ENCODE results near the gene RNF150. TPM values are rescaled to one million over a fixed set of nuclear protein-coding genes. Genes with fewer than 3 reads are reported as not detected.

Gene RNF150
- total and polyA plus RNA-seq, 2 experiments from 2014 or later: 4.2 to 9.2 TPM

DNA sequence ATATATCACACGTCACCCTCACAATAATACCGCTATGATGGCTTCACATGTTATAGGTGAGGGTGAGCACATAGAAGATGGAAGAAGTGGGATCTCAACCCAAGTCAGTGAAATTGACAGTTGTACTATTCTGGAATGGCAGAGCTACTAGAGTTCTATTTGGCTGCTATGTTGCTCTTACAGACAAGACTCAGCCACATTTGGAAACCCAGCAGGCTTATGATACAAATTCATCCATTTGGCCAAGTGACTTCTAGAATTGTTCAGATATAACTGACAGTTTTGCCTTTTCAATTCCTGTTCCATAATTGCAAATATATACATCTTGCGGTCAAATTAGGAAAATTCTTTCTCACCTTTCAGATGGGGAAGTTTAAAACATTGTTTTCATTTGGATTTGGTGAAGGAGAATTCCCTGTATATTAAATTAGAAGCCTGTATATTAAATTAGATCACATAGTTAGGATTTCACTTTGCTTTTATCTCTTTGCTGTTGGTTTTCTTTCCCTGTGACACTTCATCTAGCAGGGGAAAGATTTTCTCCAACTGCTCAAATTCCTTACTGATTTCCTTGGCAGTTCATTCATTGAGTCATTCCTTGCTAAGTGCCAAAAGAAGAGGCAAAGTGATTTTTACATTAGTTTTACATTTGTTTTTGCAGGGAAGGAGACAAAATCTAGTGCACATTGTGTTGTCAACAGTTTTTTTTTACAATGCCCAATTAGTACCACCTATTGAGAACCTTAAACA, 256.5 kb downstream of the RNF150 start:
- Histone ChIP-seq H3K4me2 (no peak overlapping the region), H3K4me1 (ENCODE audit: insufficient read depth) (no peaks in the 10 kb centered on the region), H3K79me2 (no peaks in the 10 kb centered on the region), H3K4me3 (no peak overlapping the region), H4K20me1 (ENCODE audit: insufficient read depth, poor library complexity, severe bottlenecking) (no peaks in the 10 kb centered on the region), H3K36me3 (replicated peaks; ENCODE audit: insufficient read depth, low read depth) (no peaks in the 10 kb centered on the region), H3K27ac (no peak overlapping the region), H2AFZ (no peak overlapping the region), H3K9me2 (replicated peaks; ENCODE audit: insufficient read depth) (no peaks in the 10 kb centered on the region), H3K9me3 (ENCODE audit: low read depth) (peaks cover 5% of the 10 kb centered on the region), H3K27me3 (no peaks in the 10 kb centered on the region)
- TF ChIP-seq, protein P1, sequence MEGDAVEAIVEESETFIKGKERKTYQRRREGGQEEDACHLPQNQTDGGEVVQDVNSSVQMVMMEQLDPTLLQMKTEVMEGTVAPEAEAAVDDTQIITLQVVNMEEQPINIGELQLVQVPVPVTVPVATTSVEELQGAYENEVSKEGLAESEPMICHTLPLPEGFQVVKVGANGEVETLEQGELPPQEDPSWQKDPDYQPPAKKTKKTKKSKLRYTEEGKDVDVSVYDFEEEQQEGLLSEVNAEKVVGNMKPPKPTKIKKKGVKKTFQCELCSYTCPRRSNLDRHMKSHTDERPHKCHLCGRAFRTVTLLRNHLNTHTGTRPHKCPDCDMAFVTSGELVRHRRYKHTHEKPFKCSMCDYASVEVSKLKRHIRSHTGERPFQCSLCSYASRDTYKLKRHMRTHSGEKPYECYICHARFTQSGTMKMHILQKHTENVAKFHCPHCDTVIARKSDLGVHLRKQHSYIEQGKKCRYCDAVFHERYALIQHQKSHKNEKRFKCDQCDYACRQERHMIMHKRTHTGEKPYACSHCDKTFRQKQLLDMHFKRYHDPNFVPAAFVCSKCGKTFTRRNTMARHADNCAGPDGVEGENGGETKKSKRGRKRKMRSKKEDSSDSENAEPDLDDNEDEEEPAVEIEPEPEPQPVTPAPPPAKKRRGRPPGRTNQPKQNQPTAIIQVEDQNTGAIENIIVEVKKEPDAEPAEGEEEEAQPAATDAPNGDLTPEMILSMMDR (IDR thresholded peaks at IDR 0.05; ENCODE audit: poor library complexity): no peak
- no peak for TF ChIP-seq EZH2 (IDR thresholded peaks at IDR 0.05; ENCODE audit: borderline replicate concordance)
- TF ChIP-seq EZH2phosphoT487 (IDR thresholded peaks at IDR 0.05; ENCODE audit: low read depth, severe bottlenecking, unreplicated experiment): no peak
- WGBS (ENCODE audit: low lambda C conversion rate, missing lambda C conversion rate): 96% methylated on average over 3 of the region's 3 CpGs
- DNase-seq (ENCODE audit: low spot score): no peak

DNA sequence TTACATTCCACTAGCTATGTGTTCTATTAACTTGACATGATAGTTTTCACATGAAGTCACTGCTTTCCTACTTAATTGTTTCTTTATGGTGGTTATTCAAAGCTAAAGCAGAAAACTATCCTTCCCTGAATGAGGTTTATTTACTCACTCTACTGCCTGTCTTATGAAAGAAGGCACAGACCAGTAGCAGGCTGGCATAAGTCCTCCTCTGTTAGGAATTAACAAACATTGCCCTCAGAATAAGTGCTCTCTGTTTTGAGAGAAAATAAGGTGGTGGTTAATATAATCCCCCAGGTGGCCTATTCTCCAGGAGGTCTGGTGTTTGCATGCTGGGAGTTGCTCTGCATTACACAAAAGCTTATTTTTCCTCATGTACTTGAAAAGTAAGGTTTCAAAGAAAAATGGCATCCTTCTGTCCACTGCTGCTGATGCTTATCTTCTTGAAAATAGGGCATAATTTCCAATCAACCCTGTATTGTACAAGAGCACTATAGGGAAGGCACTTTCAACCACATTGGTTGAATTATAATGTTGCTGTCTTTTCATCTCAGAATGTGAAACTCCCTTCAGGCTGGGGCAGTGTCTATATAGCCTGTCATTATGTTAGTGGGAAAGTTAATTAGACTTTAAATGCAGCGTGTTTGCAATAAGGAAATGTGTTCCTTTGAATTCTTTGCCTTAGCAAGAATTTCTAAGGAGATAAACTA, 257.4 kb downstream of the RNF150 start:
- H3K79me2 ChIP-seq: no peaks in the 10 kb centered on the region
- no peak overlapping the region for H3K4me2 ChIP-seq
- H3K9me3 ChIP-seq (ENCODE audit: low read depth): peaks cover 5% of the 10 kb centered on the region
- no peak for TF ChIP-seq EZH2 (IDR thresholded peaks at IDR 0.05; ENCODE audit: borderline replicate concordance)
- TF ChIP-seq EZH2phosphoT487 (IDR thresholded peaks at IDR 0.05; ENCODE audit: low read depth, severe bottlenecking, unreplicated experiment): no peak
- TF ChIP-seq, protein P1 (IDR thresholded peaks at IDR 0.05; ENCODE audit: poor library complexity): no peak
- no peaks in the 10 kb centered on the region for H4K20me1 ChIP-seq (ENCODE audit: insufficient read depth, poor library complexity, severe bottlenecking)
- H3K4me1 ChIP-seq (ENCODE audit: insufficient read depth): no peaks in the 10 kb centered on the region
- no peak overlapping the region for H3K4me3 ChIP-seq
- H3K36me3 ChIP-seq (replicated peaks; ENCODE audit: insufficient read depth, low read depth): no peaks in the 10 kb centered on the region
- 67% methylated on average over 1 of the region's 1 CpG for WGBS (ENCODE audit: low lambda C conversion rate, missing lambda C conversion rate)
- H3K9me2 ChIP-seq (replicated peaks; ENCODE audit: insufficient read depth): no peaks in the 10 kb centered on the region
- no peaks in the 10 kb centered on the region for H3K27me3 ChIP-seq
- no peak overlapping the region for H3K27ac ChIP-seq
- DNase-seq (ENCODE audit: low spot score): no peak
- H2AFZ ChIP-seq: no peak overlapping the region

DNA sequence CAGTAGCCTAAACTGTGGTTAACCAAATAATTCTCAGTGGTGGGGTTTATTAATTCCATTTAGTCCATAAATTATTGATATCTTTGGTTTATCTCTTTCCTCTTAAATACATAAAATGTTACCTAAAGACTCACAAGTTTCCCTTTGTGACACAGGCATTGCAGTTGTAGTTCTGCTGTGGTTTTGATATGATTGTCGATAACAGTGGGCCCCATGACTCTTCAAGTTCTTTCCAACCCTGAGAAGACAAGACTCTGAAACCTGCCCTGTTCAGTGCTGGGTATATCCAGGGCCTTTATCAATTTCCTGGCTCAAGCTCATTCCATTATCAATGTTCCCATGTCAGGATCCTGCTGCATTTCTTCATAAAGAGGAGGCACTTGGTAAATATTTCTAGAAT, 259.2 kb downstream of the RNF150 start:
- Histone ChIP-seq H3K79me2 (no peaks in the 10 kb centered on the region), H3K4me2 (no peak overlapping the region), H3K36me3 (replicated peaks; ENCODE audit: insufficient read depth, low read depth) (no peaks in the 10 kb centered on the region)

More for the DNA sequence above, 259.2 kb downstream of the RNF150 start:
- Histone ChIP-seq H3K27ac (no peak overlapping the region), H3K27me3 (no peaks in the 10 kb centered on the region), H3K4me3 (no peak overlapping the region), H3K9me3 (ENCODE audit: low read depth) (no peaks in the 10 kb centered on the region), H2AFZ (no peak overlapping the region), H3K4me1 (ENCODE audit: insufficient read depth) (no peaks in the 10 kb centered on the region), H4K20me1 (ENCODE audit: insufficient read depth, poor library complexity, severe bottlenecking) (no peaks in the 10 kb centered on the region), H3K9me2 (replicated peaks; ENCODE audit: insufficient read depth) (no peaks in the 10 kb centered on the region)
- DNase-seq (ENCODE audit: low spot score): no peak
- no peak for TF ChIP-seq EZH2phosphoT487 (IDR thresholded peaks at IDR 0.05; ENCODE audit: low read depth, severe bottlenecking, unreplicated experiment)
- TF ChIP-seq EZH2 (IDR thresholded peaks at IDR 0.05; ENCODE audit: borderline replicate concordance): no peak
- TF ChIP-seq, protein P1 (IDR thresholded peaks at IDR 0.05; ENCODE audit: poor library complexity): no peak
- WGBS (ENCODE audit: low lambda C conversion rate, missing lambda C conversion rate): 100% methylated on average over 1 of the region's 1 CpG
